Measurements from ENCODE around the gene ECHDC3. TPM values are rescaled to one million over a fixed set of nuclear protein-coding genes. Genes with fewer than 3 reads are reported as not detected.

Gene ECHDC3
- total and polyA plus RNA-seq, 2 of the 8 experiments (the other 6 are each of a cell fraction or from before 2014, with no cell fraction given): 15.6 to 19.9 TPM

DNA sequence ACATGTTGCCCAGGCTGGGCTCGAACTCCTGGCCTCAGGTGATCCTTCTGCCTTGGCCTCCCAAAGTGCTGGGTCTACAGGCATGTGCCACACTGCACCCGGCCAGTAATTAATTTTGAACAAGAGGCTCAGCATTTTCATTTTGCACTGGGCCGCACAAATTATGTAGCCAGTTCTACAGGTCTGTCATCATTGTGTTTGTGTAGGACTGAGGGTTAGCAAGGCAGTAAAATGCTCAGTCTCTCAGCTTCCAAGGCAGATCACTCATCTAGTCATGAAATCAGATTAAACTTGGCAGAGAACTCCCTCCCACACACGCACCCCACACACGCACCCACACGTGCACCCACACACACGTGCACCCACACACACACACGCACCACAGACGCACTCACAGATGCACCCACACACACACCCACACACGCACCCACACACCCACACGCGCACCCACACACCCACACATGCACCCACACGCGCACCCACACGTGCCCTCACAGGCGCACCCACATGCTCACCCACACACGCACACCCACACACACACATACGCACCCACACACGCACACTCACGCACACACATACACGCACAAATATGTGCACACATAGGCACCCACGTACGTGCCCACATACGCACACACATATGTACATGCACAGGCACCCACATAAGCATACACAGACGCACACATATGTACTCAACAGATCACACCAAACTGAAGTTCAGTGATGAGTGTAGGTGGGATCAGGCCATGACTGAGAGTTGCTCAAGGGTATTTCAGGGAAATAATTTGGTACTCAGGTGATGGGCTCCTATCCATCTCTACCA lies 53.1 kb downstream of the ECHDC3 start:
- peak overlapping the region; percentile 73 for H4K91ac ChIP-seq (replicated peaks; ENCODE audit: insufficient read length, low read length)
- no peak overlapping the region for H3K9ac ChIP-seq (replicated peaks in 1 of 4; ENCODE audit: extremely low read depth in 1 of 4, low read depth in 3 of 4, low read length in 3 of 4)
- no peak overlapping the region for H4K5ac ChIP-seq (ENCODE audit: insufficient read length, low read depth, low read length)
- H3K14ac ChIP-seq (ENCODE audit: insufficient read length): no peak overlapping the region
- FAIRE-seq: no peak
- no peak overlapping the region for H3K18ac ChIP-seq (ENCODE audit: extremely low read depth, low read length)
- no peak overlapping the region for H3K56ac ChIP-seq (replicated peaks; ENCODE audit: insufficient read length, low read depth, low read length)
- H2BK20ac ChIP-seq (ENCODE audit: low read length): no peak overlapping the region
- peak overlapping the region; percentile 46; the same call in 1 of the 2 replicates for H2AK5ac ChIP-seq (ENCODE audit: low read depth, low read length)
- H3K79me2 ChIP-seq (ENCODE audit: control insufficient read depth in 1 of 2, insufficient read depth in 2 of 2, low read length in 2 of 2): no peaks in the 10 kb centered on the region
- no peaks in the 10 kb centered on the region for H3K23me2 ChIP-seq (ENCODE audit: low read depth, low read length)
- ChIA-PET POLR2A (ENCODE audit: partially characterized antibody) (interaction anchor here (0.6 kb wide), 1 partner anchor 21 kb away, joined by 3 read pairs; no protein-coding TSS in a partner anchor), CTCF (ENCODE audit: partially characterized antibody) (interaction anchor here (0.6 to 4.8 kb wide), 14 partner anchors 8 to 191 kb away, joined by 3 to 40 read pairs (median 4); no protein-coding TSS in a partner anchor)
- no peak overlapping the region for H3K4ac ChIP-seq (replicated peaks; ENCODE audit: insufficient read length, low read depth, low read length)
- no peak overlapping the region for H3K4me3 ChIP-seq (ENCODE audit: extremely low read depth in 1 of 4, insufficient read depth in 2 of 4, low read depth in 3 of 4, low read length in 4 of 4)
- H3K23ac ChIP-seq (ENCODE audit: insufficient read length): no peak overlapping the region
- H2BK12ac ChIP-seq (ENCODE audit: low read depth, low read length): 0 out of 2 replicates have a peak overlapping the region, but pooled peaks have one; percentile 51
- H3K79me1 ChIP-seq (ENCODE audit: low read depth, low read length): no peaks in the 10 kb centered on the region
- 93% methylated on average over 22 of the region's 25 CpGs; no CpG with 5 or more reads in 1 of the 2 experiments for WGBS, 2 experiments (ENCODE audit: extremely low coverage in 1 of 2, insufficient coverage in 1 of 2, insufficient read length in 1 of 2, insufficient replicate concordance in 2 of 2, low coverage in 1 of 2, low lambda C conversion rate in 2 of 2, missing lambda C conversion rate in 1 of 2)
- H3K27ac ChIP-seq (ENCODE audit: low read depth, low read length): no peak overlapping the region
- no peak overlapping the region; the same call in 1 of the 2 replicates for H4K8ac ChIP-seq (ENCODE audit: extremely low read depth, insufficient read depth, low read length)
- H3K4me1 ChIP-seq (replicated peaks in 1 of 4; ENCODE audit: control insufficient read depth in 3 of 4, insufficient read depth in 4 of 4, low read length in 3 of 4): peaks cover 0 to 7% (median 1%) of the 10 kb centered on the region in 4 experiments; a peak in 3 of 7 replicates
- no peaks in the 10 kb centered on the region for H3K36me3 ChIP-seq (ENCODE audit: control insufficient read depth in 2 of 4, insufficient read depth in 4 of 4, low read length in 3 of 4)
- H2BK120ac ChIP-seq (replicated peaks; ENCODE audit: low read depth, low read length): peak overlapping the region; percentile 39
- no peak overlapping the region; the same call in 1 of the 2 replicates for H2BK15ac ChIP-seq (ENCODE audit: low read length)
- no peaks in the 10 kb centered on the region for H4K20me1 ChIP-seq (replicated peaks in 1 of 2; ENCODE audit: control insufficient read depth in 1 of 2, insufficient read depth in 2 of 2, low read length in 2 of 2)
- DNase-seq (ENCODE audit: low read depth in 1 of 2, low spot score in 2 of 2): no peak
- no peak overlapping the region for H2BK5ac ChIP-seq (ENCODE audit: low read depth, low read length)
- H3K27me3 ChIP-seq (replicated peaks in 1 of 4; ENCODE audit: control insufficient read depth in 3 of 4, extremely low read depth in 1 of 4, insufficient read depth in 3 of 4, low read length in 3 of 4): no peaks in the 10 kb centered on the region
- H3K4me2 ChIP-seq (ENCODE audit: insufficient read depth in 1 of 2, low read depth in 2 of 2, low read length in 2 of 2): no peak overlapping the region
- peaks cover 0 to 6% of the 10 kb centered on the region in 2 experiments; a peak in 1 of 4 replicates for H3K9me3 ChIP-seq (ENCODE audit: insufficient read depth in 2 of 2, low read depth in 1 of 2, low read length in 1 of 2)
- no peak overlapping the region for H2AFZ ChIP-seq (ENCODE audit: low read length)
- TF ChIP-seq SIX5 (IDR thresholded peaks at IDR 0.05; ENCODE audit: low read depth, low read length) (no peak), HDAC2 (IDR thresholded peaks at IDR 0.05; ENCODE audit: borderline replicate concordance in 1 of 2, low read depth in 2 of 2, low read length in 2 of 2) (no peak), POU5F1 (IDR thresholded peaks at IDR 0.05; ENCODE audit: low read depth, low read length) (no peak), RBBP5 (IDR thresholded peaks at IDR 0.05; ENCODE audit: borderline replicate concordance, low read depth, low read length) (no peak)
- TF ChIP-seq, protein P1, sequence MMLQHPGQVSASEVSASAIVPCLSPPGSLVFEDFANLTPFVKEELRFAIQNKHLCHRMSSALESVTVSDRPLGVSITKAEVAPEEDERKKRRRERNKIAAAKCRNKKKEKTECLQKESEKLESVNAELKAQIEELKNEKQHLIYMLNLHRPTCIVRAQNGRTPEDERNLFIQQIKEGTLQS (IDR thresholded peaks at IDR 0.05; ENCODE audit: insufficient read depth, low read depth, low read length): no peak
- TF ChIP-seq, protein P2, sequence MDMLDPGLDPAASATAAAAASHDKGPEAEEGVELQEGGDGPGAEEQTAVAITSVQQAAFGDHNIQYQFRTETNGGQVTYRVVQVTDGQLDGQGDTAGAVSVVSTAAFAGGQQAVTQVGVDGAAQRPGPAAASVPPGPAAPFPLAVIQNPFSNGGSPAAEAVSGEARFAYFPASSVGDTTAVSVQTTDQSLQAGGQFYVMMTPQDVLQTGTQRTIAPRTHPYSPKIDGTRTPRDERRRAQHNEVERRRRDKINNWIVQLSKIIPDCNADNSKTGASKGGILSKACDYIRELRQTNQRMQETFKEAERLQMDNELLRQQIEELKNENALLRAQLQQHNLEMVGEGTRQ (IDR thresholded peaks at IDR 0.05; ENCODE audit: low read length): no peak

Measured in H1 (cell line).